GM23338 (cell line): ENCODE measurements around the gene FES. TPM values are rescaled to one million over a fixed set of nuclear protein-coding genes. Genes with fewer than 3 reads are reported as not detected.

ENCODE experiments used
- ATAC-seq: fragments of 200-7000 bp; cut with Tn5 transposase; 3 replicates; pipeline ENCODE4 v1.9.1; 2020
- DNase-seq: peaks from one replicate; pipeline ENCODE4 v3.0.0-alpha.2; 2015; ENCODE audit warnings: low spot score
- H2AFZ ChIP-seq: fragments of 200-600 bp; sonication (generic); 2 replicates; pipeline ENCODE4 v1.8.0; 2016; ENCODE audit warnings: antibody characterized with exemption, mild to moderate bottlenecking, moderate library complexity
- H3F3A ChIP-seq: fragments of 200-600 bp; sonication (generic); replicated peaks from 2 replicates; pipeline ENCODE4 v1.8.0; 2017; ENCODE audit warnings: antibody characterized with exemption, mixed run types, low read depth
- H3K27ac ChIP-seq: fragments of 200-600 bp; sonication (generic); 2 replicates; pipeline ENCODE4 v1.6.1; 2016; ENCODE audit warnings: low read depth
- H3K27me3 ChIP-seq: fragments of 200-600 bp; sonication (generic); 2 replicates; pipeline ENCODE4 v1.8.0; 2016; ENCODE audit warnings: mild to moderate bottlenecking, mixed run types, moderate library complexity; ENCODE audit not compliant: insufficient read depth
- H3K36me3 ChIP-seq: fragments of 200-600 bp; sonication (generic); 2 replicates; pipeline ENCODE4 v1.8.0; 2016; ENCODE audit warnings: mild to moderate bottlenecking; ENCODE audit not compliant: insufficient read depth
- H3K4me1 ChIP-seq: fragments of 200-600 bp; sonication (generic); 2 replicates; pipeline ENCODE4 v1.8.0; 2016; ENCODE audit warnings: mild to moderate bottlenecking, moderate library complexity; ENCODE audit not compliant: insufficient read depth
- H3K4me2 ChIP-seq: fragments of 200-600 bp; sonication (generic); 2 replicates; pipeline ENCODE4 v1.7.1; 2017; ENCODE audit warnings: mixed run types
- H3K4me3 ChIP-seq: fragments of 200-600 bp; sonication (generic); 2 replicates; pipeline ENCODE4 v1.6.1; 2016; ENCODE audit warnings: mixed run types
- H3K79me2 ChIP-seq: fragments of 200-600 bp; sonication (generic); replicated peaks from 2 replicates; pipeline ENCODE4 v1.8.0; 2017; ENCODE audit warnings: mild to moderate bottlenecking; ENCODE audit not compliant: insufficient read depth
- H3K9me2 ChIP-seq: fragments of 200-600 bp; sonication (generic); 2 replicates; pipeline ENCODE4 v1.8.0; 2017; ENCODE audit not compliant: insufficient read depth
- H4K20me1 ChIP-seq: fragments of 200-600 bp; sonication (generic); replicated peaks from 2 replicates; pipeline ENCODE4 v1.8.0; 2017; ENCODE audit warnings: mild to moderate bottlenecking; ENCODE audit not compliant: insufficient read depth
- H3K27ac Mint-ChIP-seq: 2 replicates; pipeline ENCODE4 v1.8.0; 2020; ENCODE audit warnings: inconsistent platforms, mild to moderate bottlenecking, moderate library complexity, mixed read lengths
- H3K27me3 Mint-ChIP-seq: 3 replicates; pipeline ENCODE4 v1.8.0; 2022; ENCODE audit warnings: low read depth, mild to moderate bottlenecking, moderate library complexity, mixed read lengths, inconsistent platforms; ENCODE audit not compliant: insufficient read depth, poor library complexity
- H3K36me3 Mint-ChIP-seq: 3 replicates; pipeline ENCODE4 v1.8.0; 2021; ENCODE audit warnings: low read depth, mild to moderate bottlenecking, inconsistent platforms, moderate library complexity, mixed read lengths
- H3K4me1 Mint-ChIP-seq: 3 replicates; pipeline ENCODE4 v1.8.0; 2020; ENCODE audit warnings: mild to moderate bottlenecking, inconsistent platforms, mixed read lengths
- H3K4me3 Mint-ChIP-seq: 3 replicates; pipeline ENCODE4 v1.8.0; 2021; ENCODE audit warnings: moderate library complexity, mild to moderate bottlenecking, inconsistent platforms, mixed read lengths
- H3K9me3 Mint-ChIP-seq: 3 replicates; pipeline ENCODE4 v1.8.0; 2020; ENCODE audit warnings: moderate library complexity, mild to moderate bottlenecking, inconsistent platforms, mixed read lengths
- CREB1 ChIP-seq: fragments of 250-450 bp; sonication (Bioruptor Pico); IDR thresholded peaks from 2 replicates; pipeline ENCODE4 v1.5.0; 2020; ENCODE audit warnings: low read depth, mild to moderate bottlenecking, moderate library complexity
- EZH2 ChIP-seq: fragments of 200-600 bp; sonication (generic); IDR thresholded peaks from one replicate; pipeline ENCODE4 v1.8.0; 2017; ENCODE audit warnings: antibody characterized with exemption, mild to moderate bottlenecking, low read depth; ENCODE audit not compliant: unreplicated experiment
- JUNB ChIP-seq: IDR thresholded peaks from one replicate; pipeline ENCODE4 v1.6.1; 2016; ENCODE audit warnings: antibody characterized with exemption; ENCODE audit not compliant: unreplicated experiment
- POLR2AphosphoS5 ChIP-seq: IDR thresholded peaks from 2 replicates; pipeline ENCODE4 v1.6.1; 2016; ENCODE audit warnings: antibody characterized with exemption, low read depth
- REST ChIP-seq: IDR thresholded peaks from one replicate; pipeline ENCODE4 v1.6.1; 2018; ENCODE audit warnings: antibody characterized with exemption; ENCODE audit not compliant: unreplicated experiment
- ZNF114 ChIP-seq: fragments of 250-450 bp; sonication (Bioruptor Pico); IDR thresholded peaks from 2 replicates; pipeline ENCODE4 v1.5.0; 2020; ENCODE audit warnings: mild to moderate bottlenecking, moderate library complexity
- ZNF331 ChIP-seq: fragments of 250-450 bp; sonication (Bioruptor Pico); IDR thresholded peaks from 2 replicates; pipeline ENCODE4 v1.5.0; 2020; ENCODE audit warnings: low read depth, mild to moderate bottlenecking, moderate library complexity
- ZNF462 ChIP-seq: fragments of 250-450 bp; sonication (Bioruptor Pico); IDR thresholded peaks from 2 replicates; pipeline ENCODE4 v1.5.0; 2020; ENCODE audit warnings: mild to moderate bottlenecking, moderate library complexity
- polyA plus RNA-seq: library from polyadenylated mRNA; unstranded; fragments of >200 nt; fragmentation: Nextera tagmentation; extraction: Ambion mirVana; gene quantifications from 2 replicates; pipeline ENCODE4 v1.2.1, GENCODE V29; 2016
- total RNA-seq: library from RNA; depleted of rRNA; stranded (reverse); fragments of >200 nt; shearing (Covaris generic); gene quantifications from 2 replicates; pipeline ENCODE4 v1.2.3, GENCODE V29; 2014

Gene FES
- total and polyA plus RNA-seq, 2 experiments from 2014 or later, result 2.7 to 14.4 TPM

- no peaks in the 10 kb centered on the region; the same call in 1 of the 2 replicates for H3K79me2 ChIP-seq
- H3K4me2 ChIP-seq, result peak within 1 kb of the TSS; percentile 100
- peaks cover 6% of the 10 kb centered on the region; the same call in 1 of the 2 replicates for H3F3A ChIP-seq
- H3K4me3 ChIP-seq, result peak within 1 kb of the TSS; percentile 90
- Mint-ChIP-seq H3K36me3 (peaks cover 19% of the 10 kb centered on the region), H3K9me3 (no peaks in the 10 kb centered on the region), H3K4me1 (peaks cover 29% of the 10 kb centered on the region), H3K27ac (0 out of 2 replicates have a peak within 1 kb of the TSS, but pooled peaks have one; percentile 42), H3K27me3 (peaks cover 18% of the 10 kb centered on the region), H3K4me3 (peak within 1 kb of the TSS; percentile 84)
- no peaks in the 10 kb centered on the region; the same call in 1 of the 2 replicates for H4K20me1 ChIP-seq
- peaks cover 14% of the 10 kb centered on the region; the same call in 1 of the 2 replicates for H3K36me3 ChIP-seq
- no peak within 1 kb of the TSS for H3K27ac ChIP-seq
- peak; percentile 81 for ATAC-seq
- no peak for TF ChIP-seq ZNF462
- no peak for TF ChIP-seq JUNB
- no peak for TF ChIP-seq ZNF331
- TF ChIP-seq REST, result no peak
- TF ChIP-seq EZH2, result no peak
- TF ChIP-seq CREB1 (CRISPR knock-in tag), result peak; percentile 53
- no peak for TF ChIP-seq ZNF114 (CRISPR knock-in tag)
- TF ChIP-seq POLR2AphosphoS5, result peak; percentile 92
- H3K9me2 ChIP-seq, result no peaks in the 10 kb centered on the region
- peaks cover 10% of the 10 kb centered on the region; the same call in 1 of the 2 replicates for H3K27me3 ChIP-seq
- peak within 1 kb of the TSS; percentile 98 for H2AFZ ChIP-seq
- H3K4me1 ChIP-seq, result peaks cover 23% of the 10 kb centered on the region
- DNase-seq, result peak; percentile 97
Observed at GRCh38 chr15:90934949-90935751, 50.8 kb downstream of the FES start, which contains the start of gene UNC45A. UNC45A (plus strand) TSS chr15:90935285; CDS start chr15:90935325, 40 bp downstream.
